ENCODE results near the gene ESRP2.

The ESRP2 gene

GRCh38 chr16:68244903-68245853, 9.3 kb upstream of the ESRP2 start, which contains the start of gene PLA2G15:
PLA2G15 (plus strand) TSS chr16:68245373; CDS start chr16:68245427, 54 bp downstream.
- TF ChIP-seq SIN3A (IDR thresholded peaks at IDR 0.05; ENCODE audit: borderline replicate concordance, insufficient read depth, low read length) (peak; percentile 83; the same call in 1 of the 2 replicates), FOXP2 (optimal IDR thresholded peaks at IDR 0.05; ENCODE audit: borderline replicate concordance, extremely low read depth, extremely low read length, insufficient read depth) (peak; percentile 87), TAF1 (IDR thresholded peaks at IDR 0.05; ENCODE audit: borderline replicate concordance, insufficient read depth, low read length) (peak; percentile 65; the same call in 1 of the 2 replicates), POLR2AphosphoS5 (IDR thresholded peaks at IDR 0.05; ENCODE audit: low read depth, low read length) (peak; percentile 73), REST (IDR thresholded peaks at IDR 0.05; ENCODE audit: insufficient read depth in 1 of 2, low read depth in 2 of 2, low read length in 2 of 2) (no peak)

- TF ChIP-seq POLR2AphosphoS5 (IDR thresholded peaks at IDR 0.05; ENCODE audit: low read depth, low read length) (no peak), REST (IDR thresholded peaks at IDR 0.05; ENCODE audit: insufficient read depth in 1 of 2, low read depth in 2 of 2, low read length in 2 of 2) (no peak), TAF1 (IDR thresholded peaks at IDR 0.05; ENCODE audit: borderline replicate concordance, insufficient read depth, low read length) (no peak), SIN3A (IDR thresholded peaks at IDR 0.05; ENCODE audit: borderline replicate concordance, insufficient read depth, low read length) (no peak), FOXP2 (optimal IDR thresholded peaks at IDR 0.05; ENCODE audit: borderline replicate concordance, extremely low read depth, extremely low read length, insufficient read depth) (no peak)
These were observed 8.6 kb upstream of the ESRP2 start for GRCh38 chr16:68244481-68244902.

- no peak for TF ChIP-seq REST (IDR thresholded peaks at IDR 0.05; ENCODE audit: insufficient read depth in 1 of 2, low read depth in 2 of 2, low read length in 2 of 2)
- no peak for TF ChIP-seq TAF1 (IDR thresholded peaks at IDR 0.05; ENCODE audit: borderline replicate concordance, insufficient read depth, low read length)
- no peak for TF ChIP-seq SIN3A (IDR thresholded peaks at IDR 0.05; ENCODE audit: borderline replicate concordance, insufficient read depth, low read length)
- TF ChIP-seq FOXP2 (optimal IDR thresholded peaks at IDR 0.05; ENCODE audit: borderline replicate concordance, extremely low read depth, extremely low read length, insufficient read depth): no peak
- no peak for TF ChIP-seq POLR2AphosphoS5 (IDR thresholded peaks at IDR 0.05; ENCODE audit: low read depth, low read length)
These were observed 7.3 kb upstream of the ESRP2 start for GRCh38 chr16:68242926-68243858.

GRCh38 chr16:68242085-68242484, 6.2 kb upstream of the ESRP2 start:
- TF ChIP-seq REST (IDR thresholded peaks at IDR 0.05; ENCODE audit: insufficient read depth in 1 of 2, low read depth in 2 of 2, low read length in 2 of 2): no peak
- TF ChIP-seq TAF1 (IDR thresholded peaks at IDR 0.05; ENCODE audit: borderline replicate concordance, insufficient read depth, low read length): no peak
- no peak for TF ChIP-seq SIN3A (IDR thresholded peaks at IDR 0.05; ENCODE audit: borderline replicate concordance, insufficient read depth, low read length)
- no peak for TF ChIP-seq POLR2AphosphoS5 (IDR thresholded peaks at IDR 0.05; ENCODE audit: low read depth, low read length)
- no peak for TF ChIP-seq FOXP2 (optimal IDR thresholded peaks at IDR 0.05; ENCODE audit: borderline replicate concordance, extremely low read depth, extremely low read length, insufficient read depth)

Data from PFSK-1 (cell line).